ENCODE results near the gene DDIAS. TPM values are rescaled to one million over a fixed set of nuclear protein-coding genes. Genes with fewer than 3 reads are reported as not detected.

The DDIAS gene
- total and polyA plus RNA-seq, 2 donors (not counting 1 experiment from before 2014, with no cell fraction given) = 1.7 to 3.3 TPM

DNA sequence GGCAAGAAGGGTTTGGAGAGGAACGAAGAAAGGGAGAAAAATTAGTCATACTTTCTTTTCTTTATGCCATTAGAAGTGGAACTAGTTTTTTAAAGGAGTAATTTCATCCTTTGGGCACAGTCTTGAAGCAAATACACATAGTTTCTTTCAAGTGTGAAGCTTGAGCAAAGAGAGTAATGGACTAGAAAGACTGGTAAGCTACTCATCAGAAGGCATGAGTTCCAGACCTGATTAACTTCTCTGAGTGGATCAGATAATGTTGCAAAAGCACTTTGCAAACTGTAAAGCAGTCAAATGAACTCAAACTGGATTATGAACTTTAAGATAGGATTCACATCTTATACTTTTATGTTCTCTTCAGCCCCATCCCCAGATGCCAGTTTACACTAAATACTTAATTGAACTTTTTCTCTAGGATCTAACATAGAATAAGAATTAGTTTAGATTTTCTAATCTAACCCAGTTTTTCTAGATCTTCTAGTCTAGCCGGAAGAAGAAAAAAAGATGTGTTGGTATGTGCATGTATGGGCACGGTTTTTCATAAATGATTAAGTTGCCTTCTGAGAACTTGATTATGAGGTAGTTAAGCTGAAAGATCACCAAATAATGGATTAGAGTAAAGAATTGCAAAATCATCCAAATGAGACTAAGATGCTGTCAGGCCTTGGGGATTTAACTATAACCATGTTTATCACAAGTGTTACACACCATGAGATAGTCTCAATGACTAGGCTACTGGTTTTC is 2.5 kb downstream of the DDIAS start:
- Histone ChIP-seq H3K9ac (ENCODE audit: low read length) (no peak overlapping the region), H3K79me2 (ENCODE audit: control insufficient read depth, insufficient read depth, low read length) (peaks cover 23% of the 10 kb centered on the region), H3K4me2 (replicated peaks; ENCODE audit: low read depth, low read length, poor library complexity, severe bottlenecking) (no peak overlapping the region), H3K27me3 (replicated peaks in 1 of 4; ENCODE audit: control extremely low read depth in 1 of 4, control insufficient read depth in 3 of 4, insufficient read depth in 4 of 4, low read length in 3 of 4) (no peaks in the 10 kb centered on the region), H3K27ac (ENCODE audit: low read length in 2 of 2) (no peak overlapping the region), H3K9me3 (ENCODE audit: control extremely low read depth in 1 of 3, control insufficient read depth in 2 of 3, insufficient read depth in 1 of 3, low read length in 2 of 3) (no peaks in the 10 kb centered on the region), H2AFZ (ENCODE audit: insufficient read depth, low read depth, low read length, poor library complexity, severe bottlenecking) (no peak overlapping the region), H4K20me1 (ENCODE audit: control insufficient read depth, insufficient read depth, low read length, poor library complexity, severe bottlenecking) (no peaks in the 10 kb centered on the region), H3K4me1 (ENCODE audit: control insufficient read depth in 2 of 2, insufficient read depth in 2 of 2, low read length in 2 of 2) (peaks cover 25 to 37% of the 10 kb centered on the region in 2 donors), H3K36me3 (replicated peaks in 1 of 2; ENCODE audit: control extremely low read depth in 1 of 2, control insufficient read depth in 1 of 2, extremely low read depth in 1 of 2, insufficient read depth in 2 of 2, low read length in 1 of 2) (no peaks in the 10 kb centered on the region), H3K4me3 (ENCODE audit: control extremely low read depth in 1 of 5, extremely low read depth in 1 of 5, insufficient read depth in 1 of 5, low read depth in 2 of 5, low read length in 4 of 5) (no peak overlapping the region)
- CTCF ChIA-PET = interaction anchor here (0.8 to 12.3 kb wide), 6 partner anchors 8 to 345 kb away, joined by 3 to 135 read pairs (median 4); no protein-coding TSS in a partner anchor
- TF ChIP-seq EZH2 (IDR thresholded peaks at IDR 0.05; ENCODE audit: borderline replicate concordance, insufficient read depth, low read depth, low read length, poor library complexity, severe bottlenecking) = no peak
- TF ChIP-seq, protein P1, sequence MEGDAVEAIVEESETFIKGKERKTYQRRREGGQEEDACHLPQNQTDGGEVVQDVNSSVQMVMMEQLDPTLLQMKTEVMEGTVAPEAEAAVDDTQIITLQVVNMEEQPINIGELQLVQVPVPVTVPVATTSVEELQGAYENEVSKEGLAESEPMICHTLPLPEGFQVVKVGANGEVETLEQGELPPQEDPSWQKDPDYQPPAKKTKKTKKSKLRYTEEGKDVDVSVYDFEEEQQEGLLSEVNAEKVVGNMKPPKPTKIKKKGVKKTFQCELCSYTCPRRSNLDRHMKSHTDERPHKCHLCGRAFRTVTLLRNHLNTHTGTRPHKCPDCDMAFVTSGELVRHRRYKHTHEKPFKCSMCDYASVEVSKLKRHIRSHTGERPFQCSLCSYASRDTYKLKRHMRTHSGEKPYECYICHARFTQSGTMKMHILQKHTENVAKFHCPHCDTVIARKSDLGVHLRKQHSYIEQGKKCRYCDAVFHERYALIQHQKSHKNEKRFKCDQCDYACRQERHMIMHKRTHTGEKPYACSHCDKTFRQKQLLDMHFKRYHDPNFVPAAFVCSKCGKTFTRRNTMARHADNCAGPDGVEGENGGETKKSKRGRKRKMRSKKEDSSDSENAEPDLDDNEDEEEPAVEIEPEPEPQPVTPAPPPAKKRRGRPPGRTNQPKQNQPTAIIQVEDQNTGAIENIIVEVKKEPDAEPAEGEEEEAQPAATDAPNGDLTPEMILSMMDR (IDR thresholded peaks at IDR 0.05) = no peak
- H3K9me3 Mint-ChIP-seq (ENCODE audit: insufficient read depth) = no peaks in the 10 kb centered on the region
- 100% methylated on average over 1 of the region's 3 CpGs for WGBS (ENCODE audit: insufficient coverage)
- ATAC-seq (ENCODE audit: low read depth) (no peak), DNase-seq (no peak)
- intact Hi-C loops (cut with micrococcal nuclease) = no loop called here
- POLR2A ChIA-PET = no interaction called here
- no peak overlapping the region for H3K27ac Mint-ChIP-seq
- no peak overlapping the region for H3K4me3 Mint-ChIP-seq
- peaks cover 48% of the 10 kb centered on the region for H3K4me1 Mint-ChIP-seq
- no peaks in the 10 kb centered on the region for H3K27me3 Mint-ChIP-seq

DNA sequence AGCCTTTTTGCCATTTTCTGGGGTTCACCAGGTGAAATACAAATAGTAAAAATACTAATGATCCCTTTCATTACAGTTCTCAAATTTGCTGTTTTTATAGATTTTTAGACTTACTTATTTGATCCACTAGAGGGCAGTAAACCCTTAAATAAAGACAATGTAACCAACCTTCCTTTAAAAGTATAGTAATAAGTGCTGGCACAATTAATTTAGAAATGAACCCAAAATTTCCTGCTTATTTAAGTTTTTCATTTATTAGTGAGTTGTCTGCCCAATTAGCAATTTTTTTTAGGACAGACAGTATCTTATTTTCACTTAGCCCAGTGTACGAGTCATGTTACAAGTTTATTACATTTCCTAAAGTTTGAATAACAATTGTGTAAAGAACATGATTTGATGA is 4.7 kb downstream of the DDIAS start:
- no peaks in the 10 kb centered on the region for H3K27me3 ChIP-seq (replicated peaks in 1 of 4; ENCODE audit: control extremely low read depth in 1 of 4, control insufficient read depth in 3 of 4, insufficient read depth in 4 of 4, low read length in 3 of 4)
- H3K79me2 ChIP-seq (ENCODE audit: control insufficient read depth, insufficient read depth, low read length) = peaks cover 11% of the 10 kb centered on the region
- intact Hi-C loops (cut with micrococcal nuclease) = loop anchor here (1.0 to 5.0 kb wide), 4 partner anchors 21 to 344 kb away; partner anchors contain the start of gene ANKRD42
- H4K20me1 ChIP-seq (ENCODE audit: control insufficient read depth, insufficient read depth, low read length, poor library complexity, severe bottlenecking) = no peaks in the 10 kb centered on the region
- no peak overlapping the region for H3K27ac Mint-ChIP-seq
- no peak overlapping the region for H3K27ac ChIP-seq (ENCODE audit: low read length in 2 of 2)
- no peaks in the 10 kb centered on the region for H3K36me3 ChIP-seq (replicated peaks in 1 of 2; ENCODE audit: control extremely low read depth in 1 of 2, control insufficient read depth in 1 of 2, extremely low read depth in 1 of 2, insufficient read depth in 2 of 2, low read length in 1 of 2)
- peaks cover 32% of the 10 kb centered on the region for H3K4me1 Mint-ChIP-seq
- H3K4me1 ChIP-seq (ENCODE audit: control insufficient read depth in 2 of 2, insufficient read depth in 2 of 2, low read length in 2 of 2) = peaks cover 17 to 32% of the 10 kb centered on the region in 2 donors
- TF ChIP-seq, protein P1 (IDR thresholded peaks at IDR 0.05) = peak; percentile 84
- TF ChIP-seq EZH2 (IDR thresholded peaks at IDR 0.05; ENCODE audit: borderline replicate concordance, insufficient read depth, low read depth, low read length, poor library complexity, severe bottlenecking) = no peak
- no peaks in the 10 kb centered on the region for H3K9me3 Mint-ChIP-seq (ENCODE audit: insufficient read depth)
- WGBS (ENCODE audit: insufficient coverage) = no CpG with 5 or more reads among the region's 1 CpG
- H3K4me2 ChIP-seq (replicated peaks; ENCODE audit: low read depth, low read length, poor library complexity, severe bottlenecking) = peak overlapping the region; percentile 14
- ATAC-seq (ENCODE audit: low read depth) (no peak), DNase-seq (peak; percentile 64)
- no peak overlapping the region for H3K4me3 ChIP-seq (ENCODE audit: control extremely low read depth in 1 of 5, extremely low read depth in 1 of 5, insufficient read depth in 1 of 5, low read depth in 2 of 5, low read length in 4 of 5)
- H3K9ac ChIP-seq (ENCODE audit: low read length) = no peak overlapping the region
- H2AFZ ChIP-seq (ENCODE audit: insufficient read depth, low read depth, low read length, poor library complexity, severe bottlenecking) = no peak overlapping the region
- H3K27me3 Mint-ChIP-seq = no peaks in the 10 kb centered on the region
- ChIA-PET CTCF (interaction anchor here (0.6 to 12.3 kb wide), 13 partner anchors 14 to 343 kb away, joined by 3 to 135 read pairs (median 4); partner anchors contain the start of gene PCF11), POLR2A (no interaction called here)
- no peak overlapping the region for H3K4me3 Mint-ChIP-seq
- no peaks in the 10 kb centered on the region for H3K9me3 ChIP-seq (ENCODE audit: control extremely low read depth in 1 of 3, control insufficient read depth in 2 of 3, insufficient read depth in 1 of 3, low read length in 2 of 3)
